GM19099 (cell line): ENCODE data around the gene POMT2.

Source experiments
- POLR2A ChIP-seq: IDR thresholded peaks from 3 replicates; pipeline ENCODE4 v1.6.1; 2011; ENCODE audit warnings: low read depth; ENCODE audit not compliant: insufficient read length; ENCODE audit errors: extremely low read depth

POMT2 gene

GRCh38 chr14:77266336-77266735 is 54.3 kb downstream of the POMT2 start:
- TF ChIP-seq POLR2A = no peak

GRCh38 chr14:77265561-77266335 is 54.9 kb downstream of the POMT2 start:
- no peak for TF ChIP-seq POLR2A

- TF ChIP-seq POLR2A = no peak
These were observed 55.5 kb downstream of the POMT2 start for GRCh38 chr14:77265187-77265515.

GRCh38 chr14:77264466-77265186 is 56.1 kb downstream of the POMT2 start:
- no peak for TF ChIP-seq POLR2A

GRCh38 chr14:77260631-77261030 is 60.1 kb downstream of the POMT2 start:
- no peak for TF ChIP-seq POLR2A

- TF ChIP-seq POLR2A = no peak
These were observed 60.5 kb downstream of the POMT2 start for GRCh38 chr14:77260199-77260598.

GRCh38 chr14:77259025-77259715 is 61.5 kb downstream of the POMT2 start:
- TF ChIP-seq POLR2A = no peak

- TF ChIP-seq POLR2A = no peak
These were observed 62.1 kb downstream of the POMT2 start for GRCh38 chr14:77258566-77258965.

GRCh38 chr14:77257700-77258099 is 63.0 kb downstream of the POMT2 start:
- TF ChIP-seq POLR2A = no peak

- TF ChIP-seq POLR2A = no peak
These were observed 64.0 kb downstream of the POMT2 start for GRCh38 chr14:77256694-77257093.

GRCh38 chr14:77253333-77254190 is 67.1 kb downstream of the POMT2 start:
- no peak for TF ChIP-seq POLR2A

GRCh38 chr14:77251870-77252269 is 68.8 kb downstream of the POMT2 start:
- TF ChIP-seq POLR2A = no peak

GRCh38 chr14:77250927-77251326 is 69.8 kb downstream of the POMT2 start:
- TF ChIP-seq POLR2A = no peak

GRCh38 chr14:77249286-77249685 is 71.4 kb downstream of the POMT2 start:
- no peak for TF ChIP-seq POLR2A

GRCh38 chr14:77248666-77249065 is 72.0 kb downstream of the POMT2 start:
- no peak for TF ChIP-seq POLR2A
